ENCODE measurements around the gene MYRF. TPM values are rescaled to one million over a fixed set of nuclear protein-coding genes. Genes with fewer than 3 reads are reported as not detected.

Gene MYRF
- total and polyA plus RNA-seq, 2 of the 13 experiments (the other 11 are each of a cell fraction or from before 2014, with no cell fraction given): 10.2 to 25.9 TPM

- TF ChIP-seq PRDM15 (CRISPR knock-in tag; IDR thresholded peaks at IDR 0.05) (no peak), JUNB (CRISPR knock-in tag; IDR thresholded peaks at IDR 0.05; ENCODE audit: borderline replicate concordance) (0 out of 2 replicates have a peak, but pooled peaks have one; percentile 15), ZNF749 (CRISPR knock-in tag; IDR thresholded peaks at IDR 0.05; ENCODE audit: borderline replicate concordance) (0 out of 2 replicates have a peak, but pooled peaks have one; percentile 13), ZNF296 (CRISPR knock-in tag; conservative IDR thresholded peaks at IDR 0.05) (no peak; the same call in 1 of the 2 replicates), ZNF331 (CRISPR knock-in tag; IDR thresholded peaks at IDR 0.05) (0 out of 2 replicates have a peak, but pooled peaks have one; percentile 14), CTCF (CRISPR knock-in tag; IDR thresholded peaks at IDR 0.05) (peak; percentile 55), ZNF460 (CRISPR knock-in tag; IDR thresholded peaks at IDR 0.05; ENCODE audit: borderline replicate concordance) (no peak), ZNF512 (CRISPR knock-in tag; IDR thresholded peaks at IDR 0.05) (no peak), POGK (CRISPR knock-in tag; conservative IDR thresholded peaks at IDR 0.05) (0 out of 2 replicates have a peak, but pooled peaks have one; percentile 17), ZBTB38 (CRISPR knock-in tag; IDR thresholded peaks at IDR 0.05) (peak; percentile 74; the same call in 1 of the 2 replicates), ISX (CRISPR knock-in tag; conservative IDR thresholded peaks at IDR 0.05) (no peak), PCBP1 (IDR thresholded peaks at IDR 0.05; ENCODE audit: borderline replicate concordance, low read depth, low read length) (0 out of 2 replicates have a peak, but pooled peaks have one; percentile 26), ZBTB49 (CRISPR knock-in tag; IDR thresholded peaks at IDR 0.05; ENCODE audit: borderline replicate concordance) (no peak)
These were observed 75.3 kb downstream of the MYRF start, which contains the start of gene FADS2 (continued) for GRCh38 chr11:61827571-61828378.

Data from HepG2 (cell line).